Kidney tubule cell (primary cell): ENCODE measurements around the gene CCDC187.

Experiments
- DNase-seq: peaks from one replicate; pipeline ENCODE4 v3.0.0-alpha.2; 2018; ENCODE audit warnings: low spot score

Gene CCDC187

DNA sequence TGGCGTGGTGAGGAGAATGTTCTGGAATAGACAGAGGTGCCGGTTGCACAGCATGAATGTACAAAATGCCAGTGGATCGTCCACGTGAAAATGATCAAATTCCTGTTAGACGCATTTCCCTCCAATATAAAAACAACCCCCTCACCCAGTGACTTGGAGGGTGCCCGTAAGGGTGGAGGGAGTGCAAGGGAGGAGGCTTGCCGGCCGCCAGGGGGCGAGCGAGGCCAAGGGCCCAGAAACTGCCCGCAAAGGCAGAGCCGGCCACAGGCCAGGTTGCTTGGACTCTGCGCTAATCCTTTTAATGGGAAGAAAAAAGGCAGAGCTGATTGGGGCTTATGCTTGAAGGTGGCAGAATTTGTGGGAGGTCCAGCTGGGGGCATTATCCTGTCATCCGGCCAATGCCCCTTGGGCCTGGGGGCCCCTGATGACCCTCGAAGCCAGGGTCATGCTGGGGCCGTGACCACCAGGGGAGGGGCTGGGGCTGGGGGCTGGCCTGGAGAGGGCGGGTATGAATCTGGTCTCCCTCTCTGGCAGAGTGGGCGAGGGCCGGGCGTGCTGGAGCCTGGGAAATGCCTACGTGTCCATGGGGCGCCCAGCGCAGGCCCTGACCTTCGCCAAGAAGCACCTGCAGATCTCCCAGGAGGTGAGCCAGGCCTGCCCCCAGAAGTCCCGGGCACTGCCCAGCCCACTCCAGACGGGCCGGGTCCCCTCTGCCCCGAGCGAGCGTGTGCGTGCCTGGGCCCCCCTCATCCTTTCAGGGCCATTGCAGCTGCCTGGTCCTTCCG is 35.5 kb upstream of the CCDC187 start:
- DNase-seq, result peak; percentile 64

GRCh38 chr9:136338511-136338910 is 34.6 kb upstream of the CCDC187 start:
- DNase-seq, result no peak

- no peak for DNase-seq
These were observed 33.8 kb upstream of the CCDC187 start for GRCh38 chr9:136337416-136338395.

DNA sequence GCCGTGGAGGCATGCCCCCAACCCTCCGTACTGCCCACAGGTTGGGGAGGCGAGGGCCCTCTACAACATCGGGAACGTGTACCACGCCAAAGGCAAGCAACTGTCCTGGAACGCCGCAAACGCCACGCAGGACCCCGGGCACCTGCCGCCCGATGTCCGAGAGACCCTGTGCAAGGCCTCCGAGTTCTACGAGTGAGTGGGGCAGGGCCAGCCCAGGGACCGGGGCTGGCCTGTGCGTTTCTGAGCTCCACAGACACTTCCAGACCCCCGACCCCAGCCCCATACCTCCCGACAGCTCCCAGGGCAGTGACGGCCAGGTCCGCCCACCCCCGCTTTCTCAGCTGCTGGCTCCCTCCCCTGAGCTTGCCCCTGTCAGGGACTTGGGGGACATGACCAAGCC is 33.0 kb upstream of the CCDC187 start:
- DNase-seq, result no peak

DNA sequence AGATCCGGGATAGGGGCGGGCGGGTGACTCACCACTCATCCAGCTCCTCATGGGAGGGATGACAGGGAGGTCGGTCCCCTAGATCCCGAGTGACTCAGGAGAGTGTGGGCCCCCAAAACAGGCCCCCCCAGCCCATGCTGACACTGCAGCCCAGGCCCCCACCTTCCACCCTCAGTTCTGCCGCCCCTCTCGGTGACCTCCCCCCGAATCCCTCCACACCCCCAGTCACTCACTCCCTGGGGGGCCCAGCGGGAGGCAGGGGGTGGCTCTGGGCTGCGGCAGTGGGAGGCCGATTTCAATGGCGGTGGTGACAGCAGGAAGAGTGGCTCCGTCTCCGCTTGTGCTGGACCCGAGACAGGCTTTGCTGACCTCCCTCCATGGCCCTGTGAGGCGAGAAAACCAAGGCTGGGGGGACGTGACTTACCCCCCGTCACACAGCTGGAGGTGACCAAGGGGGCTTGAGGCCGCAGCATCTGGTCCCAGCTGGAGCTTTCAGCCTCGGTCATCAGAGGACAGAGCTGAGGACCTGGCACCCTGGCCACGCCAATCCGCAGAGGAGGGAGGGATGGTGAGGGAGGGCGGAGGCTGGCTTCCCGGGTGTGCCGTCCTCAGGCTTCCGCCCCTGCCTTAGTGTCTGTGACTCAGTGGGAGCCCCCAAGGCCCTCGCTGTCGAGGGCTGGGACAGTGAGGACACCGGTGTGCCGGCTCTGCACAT is 32.4 kb upstream of the CCDC187 start:
- DNase-seq, result no peak

GRCh38 chr9:136335296-136336155 is 31.6 kb upstream of the CCDC187 start:
- DNase-seq, result no peak

DNA sequence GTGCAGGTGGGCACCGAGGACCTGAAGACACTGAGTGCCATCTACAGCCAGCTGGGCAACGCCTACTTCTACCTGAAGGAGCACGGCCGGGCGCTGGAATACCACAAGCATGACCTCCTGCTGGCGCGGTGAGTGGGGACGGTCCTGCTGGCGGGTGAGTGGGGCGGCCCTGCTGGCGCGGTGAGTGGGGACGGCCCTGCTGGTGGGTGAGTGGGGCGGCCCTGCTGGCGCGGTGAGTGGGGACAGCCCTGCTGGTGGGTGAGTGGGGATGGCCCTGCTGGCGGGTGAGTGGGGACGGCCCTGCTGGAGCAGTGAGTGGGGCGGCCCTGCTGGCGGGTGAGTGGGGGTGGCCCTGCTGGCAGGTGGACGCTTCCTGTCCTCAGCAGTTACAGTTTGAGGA is 30.6 kb upstream of the CCDC187 start:
- no peak for DNase-seq

DNA sequence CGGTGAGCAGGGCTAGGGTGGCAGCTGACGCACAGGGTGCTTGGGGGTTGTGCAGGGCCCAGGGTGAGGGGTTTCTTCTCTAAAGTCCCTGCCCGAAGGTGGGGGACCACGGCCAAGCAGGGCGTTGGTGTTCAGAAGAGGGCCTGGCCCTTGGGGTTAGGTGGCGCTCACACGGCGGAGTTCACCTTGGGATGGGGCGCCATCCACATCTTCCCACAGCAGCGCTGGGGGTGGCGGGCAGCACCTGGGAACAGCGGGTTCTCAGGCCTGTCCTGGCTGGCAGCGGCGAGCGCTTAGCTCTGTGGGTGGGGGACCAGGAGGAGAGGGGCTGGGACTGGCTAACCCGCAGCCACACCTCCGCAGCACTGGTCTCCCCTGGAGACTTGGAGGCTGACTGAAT is 29.6 kb upstream of the CCDC187 start:
- no peak for DNase-seq

DNA sequence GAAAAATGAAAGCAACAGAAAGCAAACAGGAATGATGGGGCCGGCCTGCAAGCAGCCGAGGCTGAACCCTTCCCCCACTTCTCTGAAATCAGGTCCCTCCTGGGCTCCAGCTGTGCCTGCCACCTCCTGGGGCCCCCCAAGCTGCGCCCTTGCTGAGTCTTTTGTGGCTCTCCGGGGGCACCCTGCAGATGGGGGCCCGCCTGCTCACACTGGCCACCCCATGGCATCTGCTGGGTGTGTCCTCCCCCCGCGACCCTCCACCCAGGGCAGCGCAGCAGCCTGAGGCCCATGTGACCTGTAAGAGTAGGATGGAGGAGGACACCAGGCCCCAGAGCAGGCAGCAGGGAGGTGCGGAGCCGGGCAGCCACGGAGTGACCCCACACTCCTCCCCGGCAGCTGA is 29.2 kb upstream of the CCDC187 start:
- DNase-seq, result no peak

DNA sequence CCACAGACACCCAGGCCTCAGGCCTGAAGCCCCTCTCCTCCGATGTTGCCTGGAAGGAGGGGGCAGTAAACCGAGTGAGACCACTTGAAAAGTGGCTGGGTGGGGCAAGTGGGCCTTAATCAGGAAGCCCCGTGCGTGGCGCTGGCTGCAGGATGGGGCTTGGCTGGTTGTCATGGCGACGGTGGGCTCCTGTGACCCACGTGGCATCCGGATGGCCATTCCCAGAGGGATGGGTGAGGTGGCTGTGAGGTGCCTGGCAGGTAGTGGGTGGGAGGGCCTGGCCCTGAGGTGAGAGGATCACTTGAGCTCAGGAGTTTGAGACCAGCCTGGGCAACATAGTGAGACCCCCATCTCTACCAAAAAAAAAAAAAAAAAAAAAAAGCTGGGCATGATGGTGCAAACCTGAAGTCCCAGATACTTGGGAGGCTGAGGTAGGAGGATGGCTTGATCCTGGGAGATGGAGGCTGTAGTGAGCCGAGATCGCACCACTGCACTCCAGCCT is 28.6 kb upstream of the CCDC187 start:
- DNase-seq, result no peak

- no peak for DNase-seq
These were observed 27.9 kb upstream of the CCDC187 start for GRCh38 chr9:136331556-136332481.

DNA sequence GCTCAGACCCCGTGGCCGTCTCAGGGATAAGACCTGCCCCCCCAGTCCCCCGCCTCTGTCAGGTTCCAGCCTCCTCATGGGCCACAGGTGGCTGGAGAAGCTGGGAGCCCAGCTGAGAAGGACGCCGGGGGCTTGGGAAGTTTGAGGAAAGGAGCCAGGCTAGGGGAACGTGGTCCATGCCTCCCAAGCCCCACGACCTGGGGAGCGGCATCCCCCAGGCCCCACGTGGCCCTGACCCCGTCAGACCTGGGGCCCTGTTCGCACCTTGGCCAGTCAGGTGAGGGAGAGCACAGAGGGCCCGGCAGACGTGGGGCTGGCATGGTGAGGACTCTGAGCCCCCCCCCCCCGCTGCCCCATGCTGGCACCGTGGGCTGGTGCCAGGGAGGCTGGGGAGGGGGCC is 27.1 kb upstream of the CCDC187 start:
- no peak for DNase-seq

- no peak for DNase-seq
These were observed 26.6 kb upstream of the CCDC187 start for GRCh38 chr9:136330406-136330990.

- no peak for DNase-seq
These were observed 25.9 kb upstream of the CCDC187 start for GRCh38 chr9:136329636-136330405.

DNA sequence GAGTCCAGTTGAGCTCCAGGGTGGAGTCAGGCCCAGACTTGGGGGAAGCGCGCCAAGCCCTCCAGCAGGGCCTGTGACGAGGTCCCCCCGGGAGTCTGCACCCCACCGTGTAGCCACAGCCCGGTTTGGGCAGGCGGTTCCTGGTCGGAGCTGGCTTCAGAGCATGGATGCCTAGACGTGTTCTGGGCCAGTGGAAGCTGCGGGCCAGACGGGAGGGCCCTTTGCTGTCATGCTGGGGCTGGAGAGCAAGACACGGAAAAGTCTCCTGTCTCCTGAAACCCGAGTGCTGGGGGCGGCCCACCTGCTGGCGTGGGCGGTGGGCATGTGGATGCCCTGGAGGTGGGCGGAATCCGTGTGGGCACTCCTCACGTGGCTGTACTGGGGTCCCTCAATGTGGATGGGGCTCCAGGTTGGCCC is 25.3 kb upstream of the CCDC187 start:
- DNase-seq, result no peak

DNA sequence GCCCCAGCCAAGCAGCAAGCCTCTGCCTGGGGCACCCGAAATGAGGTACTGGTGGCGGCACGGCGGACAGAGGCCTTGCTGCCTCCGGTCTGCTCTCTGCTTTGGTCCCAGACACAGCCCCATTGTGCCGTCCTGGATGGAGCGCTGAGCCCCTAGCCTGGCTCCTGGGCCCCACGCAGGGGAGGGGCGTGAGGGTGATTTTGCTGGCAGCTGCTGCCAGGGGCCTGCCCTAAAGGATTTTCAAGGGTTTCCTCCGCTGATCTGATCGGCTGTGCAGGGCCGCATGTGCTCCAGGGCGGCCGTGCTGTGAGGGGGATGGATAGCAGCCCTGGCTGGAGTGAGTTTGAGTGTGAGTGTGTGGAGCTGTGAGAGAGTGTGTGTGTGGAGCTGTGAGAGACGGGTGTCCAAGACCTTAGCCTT is 24.7 kb upstream of the CCDC187 start:
- no peak for DNase-seq

GRCh38 chr9:136328011-136328621 is 24.2 kb upstream of the CCDC187 start:
- DNase-seq, result peak; percentile 62

GRCh38 chr9:136327304-136327974 is 23.5 kb upstream of the CCDC187 start, which contains the start of gene GPSM1:
Gene GPSM1, plus strand, starts transcription at chr9:136327539. Its CDS starts 157 bp downstream, at chr9:136327696.
- peak; percentile 56 for DNase-seq
